Left ventricle myocardium inferior (tissue), 1 donor: ENCODE results near the gene SETD5. TPM values are rescaled to one million over a fixed set of nuclear protein-coding genes. Genes with fewer than 3 reads are reported as not detected.

Experiments used
- DNase-seq: peaks from one replicate; pipeline ENCODE4 v3.0.0-alpha.2; 2020
- H3K27ac ChIP-seq: fragments of 200-600 bp; replicated peaks from 2 replicates; pipeline ENCODE4 v1.8.0; 2021
- H3K27me3 ChIP-seq: fragments of 200-600 bp; 2 replicates; pipeline ENCODE4 v1.8.0; 2021; ENCODE audit warnings: low read depth
- H3K36me3 ChIP-seq: fragments of 200-600 bp; 2 replicates; pipeline ENCODE4 v1.8.0; 2021
- H3K4me1 ChIP-seq: fragments of 200-600 bp; 2 replicates; pipeline ENCODE4 v1.8.0; 2021
- H3K4me3 ChIP-seq: fragments of 200-600 bp; 2 replicates; pipeline ENCODE4 v1.8.0; 2021; ENCODE audit warnings: mild to moderate bottlenecking, moderate library complexity
- H3K9me3 ChIP-seq: fragments of 200-600 bp; replicated peaks from 2 replicates; pipeline ENCODE4 v1.8.0; 2021
- CTCF ChIP-seq: fragments of 200-600 bp; IDR thresholded peaks from 2 replicates; pipeline ENCODE4 v1.8.0; 2021; ENCODE audit warnings: antibody characterized with exemption, mild to moderate bottlenecking, borderline replicate concordance
- intact Hi-C: fragments of 100-400 bp; cut with micrococcal nuclease; formaldehyde crosslinking; loops from one replicate; pipeline ENCODE4 v1.11.0; 2022
- total RNA-seq: library from RNA; stranded (reverse); fragmentation: NEBNext Ultra II Directional; extraction: Animal tissue kit (Norgen Biotek cat#: 25700); gene quantifications from one replicate; pipeline ENCODE4 v1.2.1, GENCODE V29; 2021
- donor health status: DM: no; HTN: yes; CAD: no; lungs with severe emphysema.

SETD5 gene
- total RNA-seq, 1 donor from 2014 or later, result 49.9 TPM

- intact Hi-C loops, result loop anchor here (5.0 kb wide), 1 partner anchor 42 kb away; no protein-coding TSS in a partner anchor
- Histone ChIP-seq H3K27me3 (no peaks in the 10 kb centered on the region), H3K4me1 (peaks cover 57% of the 10 kb centered on the region), H3K27ac (no peak overlapping the region), H3K4me3 (no peak overlapping the region), H3K36me3 (peaks cover 75% of the 10 kb centered on the region), H3K9me3 (no peaks in the 10 kb centered on the region)
- no peak for TF ChIP-seq CTCF
- DNase-seq, result no peak
Measured at GRCh38 chr3:9390265-9390888, 7.0 kb upstream of the SETD5 start.

GRCh38 chr3:9392041-9392440, 5.4 kb upstream of the SETD5 start:
- Histone ChIP-seq H3K27ac (peak overlapping the region; percentile 0), H3K36me3 (peaks cover 60% of the 10 kb centered on the region), H3K4me1 (peaks cover 68% of the 10 kb centered on the region), H3K4me3 (no peak overlapping the region), H3K9me3 (no peaks in the 10 kb centered on the region), H3K27me3 (no peaks in the 10 kb centered on the region)
- intact Hi-C loops, result loop anchor here (5.0 kb wide), 1 partner anchor 40 kb away; no protein-coding TSS in a partner anchor
- TF ChIP-seq CTCF, result no peak
- no peak for DNase-seq

- Histone ChIP-seq H3K4me1 (peaks cover 82% of the 10 kb centered on the region), H3K27ac (peak overlapping the region; percentile 98), H3K9me3 (no peaks in the 10 kb centered on the region), H3K4me3 (peak overlapping the region; percentile 80), H3K27me3 (no peaks in the 10 kb centered on the region), H3K36me3 (peaks cover 23% of the 10 kb centered on the region)
- DNase-seq, result no peak
- intact Hi-C loops, result no loop called here
- no peak for TF ChIP-seq CTCF
Measured at GRCh38 chr3:9395570-9396300, 1.7 kb upstream of the SETD5 start.

- no peaks in the 10 kb centered on the region for H3K27me3 ChIP-seq
- H3K36me3 ChIP-seq, result peaks cover 18% of the 10 kb centered on the region
- intact Hi-C loops, result no loop called here
- H3K4me3 ChIP-seq, result peak overlapping the region; percentile 80
- DNase-seq, result no peak
- H3K4me1 ChIP-seq, result peaks cover 82% of the 10 kb centered on the region
- TF ChIP-seq CTCF, result no peak
- peak overlapping the region; percentile 98 for H3K27ac ChIP-seq
- no peaks in the 10 kb centered on the region for H3K9me3 ChIP-seq
Measured at GRCh38 chr3:9396301-9396631, 1.1 kb upstream of the SETD5 start.

GRCh38 chr3:9396632-9397331, 633 bp upstream of the SETD5 start:
- peak overlapping the region; percentile 80 for H3K4me3 ChIP-seq
- H3K27ac ChIP-seq, result peak overlapping the region; percentile 98
- no peaks in the 10 kb centered on the region for H3K9me3 ChIP-seq
- no peak for TF ChIP-seq CTCF
- peaks cover 82% of the 10 kb centered on the region for H3K4me1 ChIP-seq
- H3K27me3 ChIP-seq, result no peaks in the 10 kb centered on the region
- DNase-seq, result peak; percentile 99
- intact Hi-C loops, result no loop called here
- peaks cover 13% of the 10 kb centered on the region for H3K36me3 ChIP-seq
